Measurements from ENCODE around the gene DYNC2H1. TPM values are rescaled to one million over a fixed set of nuclear protein-coding genes. Genes with fewer than 3 reads are reported as not detected.
A peak's percentile ranks its signal among the peaks of the same experiment; 100 is the strongest.
"Not testable (repeated sequence)": the region's sequence is repeated elsewhere in the genome, so short reads cannot be mapped to it uniquely, and the experiment has no call there.

DYNC2H1 gene
- total RNA-seq, 1 donor from 2014 or later: 2.8 TPM

DNA sequence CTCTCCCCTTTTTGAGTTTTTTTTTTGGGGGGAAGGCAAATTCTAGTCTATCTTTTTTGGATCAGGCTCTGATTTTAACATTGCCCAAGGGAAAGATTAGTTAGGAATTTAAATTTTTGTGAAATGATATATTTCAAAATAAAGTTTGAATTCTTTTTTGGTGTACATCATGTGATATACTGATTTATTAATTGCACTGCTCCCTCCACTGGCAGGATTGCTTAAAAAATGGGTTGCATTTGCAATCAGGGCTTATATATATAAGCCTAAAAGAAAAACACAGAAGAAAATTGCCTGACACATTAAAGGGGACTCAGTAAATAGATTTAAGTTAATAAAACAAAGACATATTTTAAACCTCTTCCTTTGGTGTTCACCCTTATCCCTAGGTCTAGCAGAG, 1.2 kb downstream of the DYNC2H1 start:
- DNase-seq (ENCODE audit: missing footprints): no peak
- intact Hi-C loops (cut with DNase I): no loop called here
- no peak for ATAC-seq

GRCh38 chr11:103111400-103111799, 2.2 kb downstream of the DYNC2H1 start:
- ATAC-seq: no peak
- intact Hi-C loops (cut with DNase I): no loop called here

GRCh38 chr11:103112364-103112763, 3.1 kb downstream of the DYNC2H1 start:
- ATAC-seq (no peak), DNase-seq (ENCODE audit: missing footprints) (no peak)
- intact Hi-C loops (cut with DNase I): no loop called here

More at GRCh38 chr11:103111400-103111799, 2.2 kb downstream of the DYNC2H1 start:
- DNase-seq (ENCODE audit: missing footprints): no peak

DNA sequence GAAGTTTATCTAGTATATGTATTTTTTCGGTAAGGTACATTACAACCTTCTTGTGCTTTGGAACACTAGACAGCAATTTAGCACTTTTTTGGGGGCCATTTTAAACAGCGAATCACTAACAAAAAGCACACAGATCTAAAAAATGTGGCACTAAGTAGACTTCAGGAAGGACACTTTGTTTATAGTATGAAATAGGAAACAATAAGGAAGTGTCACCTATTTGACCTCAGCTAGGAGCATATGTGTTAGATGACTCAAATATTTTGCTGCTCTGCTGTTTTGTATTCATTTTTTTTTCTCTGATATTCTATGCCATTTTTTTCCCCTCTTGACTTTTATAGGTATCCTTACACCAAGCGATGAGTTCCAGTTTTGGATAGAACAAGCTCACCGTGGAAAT, 5.6 kb downstream of the DYNC2H1 start:
- ATAC-seq (no peak), DNase-seq (ENCODE audit: missing footprints) (no peak)
- intact Hi-C loops (cut with DNase I): no loop called here

- intact Hi-C loops (cut with DNase I): no loop called here
- DNase-seq (ENCODE audit: missing footprints): no peak
- no peak for ATAC-seq
These were observed 16.2 kb downstream of the DYNC2H1 start for GRCh38 chr11:103125462-103125861.

GRCh38 chr11:103141986-103142385, 32.8 kb downstream of the DYNC2H1 start:
- ATAC-seq; intact Hi-C loops (cut with DNase I); DNase-seq (ENCODE audit: missing footprints): not testable (repeated sequence)

GRCh38 chr11:103147627-103148026, 38.4 kb downstream of the DYNC2H1 start:
- DNase-seq (ENCODE audit: missing footprints) (no peak), ATAC-seq (no peak)
- intact Hi-C loops (cut with DNase I): no loop called here

GRCh38 chr11:103157542-103157941, 48.3 kb downstream of the DYNC2H1 start:
- ATAC-seq: no peak
- intact Hi-C loops (cut with DNase I): no loop called here
- no peak for DNase-seq (ENCODE audit: missing footprints)

GRCh38 chr11:103164093-103164796, 55.0 kb downstream of the DYNC2H1 start:
- no peak for DNase-seq (ENCODE audit: missing footprints)
- no peak for ATAC-seq
- intact Hi-C loops (cut with DNase I): no loop called here

GRCh38 chr11:103167166-103167565, 57.9 kb downstream of the DYNC2H1 start:
- no peak for DNase-seq (ENCODE audit: missing footprints)
- intact Hi-C loops (cut with DNase I): no loop called here

GRCh38 chr11:103170865-103171264, 61.6 kb downstream of the DYNC2H1 start:
- DNase-seq (ENCODE audit: missing footprints) (no peak), ATAC-seq (no peak)
- intact Hi-C loops (cut with DNase I): no loop called here

More at GRCh38 chr11:103167166-103167565, 57.9 kb downstream of the DYNC2H1 start:
- no peak for ATAC-seq

- intact Hi-C loops (cut with DNase I): no loop called here
- DNase-seq (ENCODE audit: missing footprints) (no peak), ATAC-seq (no peak)
These were observed 66.4 kb downstream of the DYNC2H1 start for GRCh38 chr11:103175461-103176129.

DNA sequence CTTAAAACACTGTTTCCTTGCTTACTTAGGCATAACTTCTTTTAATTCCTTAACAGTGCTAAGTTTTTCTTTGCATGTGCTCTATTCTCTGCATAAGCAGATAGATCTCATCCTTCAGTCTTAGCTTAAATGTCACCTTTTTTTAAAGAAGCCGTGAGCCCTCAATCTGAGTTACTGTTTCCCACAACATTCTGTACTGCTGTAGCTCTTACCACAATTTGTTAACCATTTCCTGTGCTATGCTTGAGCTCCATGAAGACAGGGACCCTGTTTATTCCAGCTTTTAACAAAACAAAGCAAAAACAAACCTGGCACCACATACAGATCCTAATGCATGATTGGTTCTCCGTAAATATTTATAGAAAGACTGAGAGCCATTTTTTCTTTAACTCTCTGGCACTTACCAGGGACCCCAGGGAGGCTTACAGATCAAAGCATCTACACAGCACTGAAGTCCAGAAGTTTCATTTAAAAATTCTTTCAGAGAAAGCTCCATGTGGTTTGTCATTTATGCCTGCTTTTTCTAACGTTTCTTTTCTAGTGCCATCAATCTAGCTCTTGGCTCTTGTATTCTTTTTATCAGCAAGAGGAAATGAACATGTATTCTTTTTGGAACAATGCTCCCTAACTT, 74.9 kb downstream of the DYNC2H1 start:
- intact Hi-C loops (cut with DNase I): no loop called here
- ATAC-seq (no peak), DNase-seq (ENCODE audit: missing footprints) (no peak)

GRCh38 chr11:103202048-103202651, 92.9 kb downstream of the DYNC2H1 start:
- intact Hi-C loops (cut with DNase I): loop anchor here (5.0 kb wide), 1 partner anchor 400 kb away; no protein-coding TSS in a partner anchor
- DNase-seq (ENCODE audit: missing footprints) (no peak), ATAC-seq (no peak)

- DNase-seq (ENCODE audit: missing footprints) (no peak), ATAC-seq (no peak)
- intact Hi-C loops (cut with DNase I): no loop called here
These were observed 101.3 kb downstream of the DYNC2H1 start for GRCh38 chr11:103210543-103210942.

DNA sequence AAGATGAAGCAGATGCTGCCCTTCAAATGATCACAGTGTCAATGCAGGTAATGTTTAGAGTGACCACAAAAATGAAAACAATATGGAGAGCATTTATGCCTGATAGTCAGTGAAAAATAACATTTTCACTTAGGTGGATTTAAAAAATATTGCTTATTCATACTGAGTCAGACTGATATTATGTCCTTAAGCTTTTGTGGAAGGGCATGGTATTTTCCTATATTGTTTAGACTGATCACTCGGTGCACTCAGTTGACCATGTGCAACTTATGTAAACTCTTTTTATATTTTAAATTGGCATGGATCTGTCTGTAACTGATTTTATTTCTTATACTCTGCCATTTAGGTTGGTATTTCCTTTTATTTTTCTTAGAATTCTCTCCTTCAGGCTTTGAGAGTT, 106.6 kb downstream of the DYNC2H1 start:
- intact Hi-C loops (cut with DNase I): no loop called here

DNA sequence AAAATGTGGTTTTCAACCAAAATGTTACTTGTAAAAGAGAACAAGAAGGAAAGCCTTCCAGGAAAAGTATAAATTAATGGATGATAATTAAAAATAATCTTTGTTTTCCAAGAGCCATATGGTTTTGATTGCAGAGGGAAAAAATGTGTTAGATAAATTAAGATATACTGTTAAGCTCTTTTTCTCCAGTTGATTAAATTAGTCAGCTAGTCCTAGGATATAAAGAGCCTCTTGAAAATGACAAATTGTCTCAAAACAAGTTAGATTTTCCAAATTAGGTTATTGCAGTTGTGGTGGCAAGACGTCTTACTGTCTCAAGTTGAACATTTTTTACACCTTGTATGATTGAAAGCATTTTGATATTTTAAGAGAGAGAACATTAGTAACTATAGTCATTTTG, 110.9 kb downstream of the DYNC2H1 start:
- DNase-seq (ENCODE audit: missing footprints) (no peak), ATAC-seq (no peak)
- intact Hi-C loops (cut with DNase I): no loop called here

More for the DNA sequence above, 106.6 kb downstream of the DYNC2H1 start:
- DNase-seq (ENCODE audit: missing footprints) (no peak), ATAC-seq (no peak)

DNA sequence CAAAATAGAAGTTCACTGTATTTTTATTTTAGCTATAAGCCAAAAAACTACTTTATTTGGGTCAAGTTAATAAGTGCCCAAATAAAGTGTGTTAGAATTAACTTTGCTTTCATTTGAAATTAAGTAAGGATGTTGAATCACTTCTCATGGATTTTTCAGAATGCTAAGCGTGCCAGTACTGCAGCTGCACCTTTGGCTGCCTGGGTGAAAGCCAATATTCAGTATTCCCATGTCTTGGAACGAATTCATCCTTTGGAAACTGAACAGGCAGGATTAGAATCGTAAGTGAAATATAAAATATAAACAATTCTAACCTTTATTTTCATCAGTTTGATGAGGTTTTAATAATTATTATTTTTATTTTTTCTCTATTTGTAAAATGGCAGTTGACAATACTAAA, 113.6 kb downstream of the DYNC2H1 start:
- DNase-seq (ENCODE audit: missing footprints) (no peak), ATAC-seq (no peak)
- intact Hi-C loops (cut with DNase I): no loop called here

GRCh38 chr11:103228807-103229206, 119.6 kb downstream of the DYNC2H1 start:
- ATAC-seq (no peak), DNase-seq (ENCODE audit: missing footprints) (peak; percentile 47)
- intact Hi-C loops (cut with DNase I): no loop called here

DNA sequence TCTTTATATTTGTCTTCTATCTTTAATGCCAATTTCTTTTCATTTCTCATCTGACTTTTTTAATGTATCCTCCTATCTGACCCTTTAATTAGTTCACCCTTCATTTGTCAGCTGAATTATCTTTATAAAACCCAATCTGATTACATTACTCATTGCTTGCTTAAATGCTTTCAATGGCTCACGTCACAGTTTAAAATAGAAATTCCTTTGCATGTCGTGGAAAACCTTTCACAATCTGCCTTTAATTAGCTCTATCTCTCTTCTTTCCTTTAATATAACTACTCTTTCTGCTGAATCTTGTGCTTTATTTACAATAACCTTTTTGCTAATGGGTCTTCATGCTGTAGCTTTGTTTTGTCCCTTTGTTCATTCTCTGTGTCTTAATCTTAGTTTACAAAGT, 125.7 kb downstream of the DYNC2H1 start:
- no peak for ATAC-seq
- intact Hi-C loops (cut with DNase I): no loop called here
- no peak for DNase-seq (ENCODE audit: missing footprints)
